Measurements from ENCODE around the gene CAD.

CAD gene

DNA sequence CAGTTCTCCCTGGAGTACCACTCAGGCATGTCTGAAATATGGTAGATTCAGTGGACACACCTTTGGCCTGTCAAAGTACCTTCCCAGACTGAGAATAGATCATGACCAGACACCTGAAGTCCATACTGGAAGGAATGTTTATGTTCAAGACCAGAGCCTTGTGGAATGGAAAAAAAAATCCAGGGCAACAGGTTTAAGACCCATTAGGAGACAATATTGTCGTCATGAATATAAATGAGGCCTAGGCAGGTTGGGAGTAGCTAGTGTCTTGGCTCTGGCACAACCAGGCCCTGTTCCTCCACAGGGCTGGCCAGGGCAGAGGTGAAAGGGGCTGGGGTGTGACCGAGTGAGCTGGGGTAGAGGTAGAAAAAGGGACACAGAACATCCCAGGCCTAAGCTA lies 18.5 kb upstream of the CAD start:
- DNase-seq (ENCODE audit: low spot score): no peak

DNA sequence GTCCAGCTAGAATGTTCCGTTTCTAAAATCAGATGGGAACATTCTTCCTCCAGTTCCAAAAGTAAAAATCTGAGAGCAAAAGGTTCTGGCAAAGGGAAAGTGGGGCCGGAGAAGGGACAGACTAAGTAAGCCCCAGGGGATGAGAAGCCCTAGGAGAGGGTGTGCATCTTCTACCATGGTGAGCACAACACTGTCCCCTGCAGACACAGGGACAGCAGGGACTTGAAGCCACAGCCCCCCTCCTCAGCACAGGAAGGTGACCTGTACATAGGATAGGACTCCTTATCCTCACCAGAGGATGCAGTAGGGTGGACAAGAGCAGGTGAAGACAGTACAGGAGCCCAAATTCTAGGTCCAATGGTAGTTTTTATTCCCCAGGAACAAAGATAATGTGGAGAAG lies 17.9 kb upstream of the CAD start:
- no peak for DNase-seq (ENCODE audit: low spot score)

- no peak for DNase-seq (ENCODE audit: low spot score)
Observed at GRCh38 chr2:27201675-27202074, 15.5 kb upstream of the CAD start.

DNA sequence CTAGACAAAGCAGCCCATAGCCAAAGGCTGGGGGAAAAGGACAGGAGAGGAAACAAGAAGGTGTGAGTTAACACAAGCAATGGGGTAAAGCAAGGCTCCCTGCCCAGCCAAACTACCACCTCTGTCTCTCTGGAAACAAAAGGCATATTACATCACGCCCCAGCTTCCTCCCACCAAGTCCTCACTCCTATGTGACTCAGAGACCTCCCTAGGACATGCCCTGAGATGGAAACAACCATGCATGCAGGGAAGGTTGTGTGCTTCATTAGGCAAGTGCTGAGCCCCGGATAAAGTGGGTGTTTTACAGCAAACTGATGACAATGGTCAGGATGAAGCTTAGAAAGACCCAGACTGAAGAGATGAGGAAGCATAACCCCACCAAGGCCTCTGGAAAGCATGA lies 14.3 kb upstream of the CAD start:
- DNase-seq (ENCODE audit: low spot score): no peak

- no peak for DNase-seq (ENCODE audit: low spot score)
Observed at GRCh38 chr2:27203741-27204140, 13.4 kb upstream of the CAD start.

DNA sequence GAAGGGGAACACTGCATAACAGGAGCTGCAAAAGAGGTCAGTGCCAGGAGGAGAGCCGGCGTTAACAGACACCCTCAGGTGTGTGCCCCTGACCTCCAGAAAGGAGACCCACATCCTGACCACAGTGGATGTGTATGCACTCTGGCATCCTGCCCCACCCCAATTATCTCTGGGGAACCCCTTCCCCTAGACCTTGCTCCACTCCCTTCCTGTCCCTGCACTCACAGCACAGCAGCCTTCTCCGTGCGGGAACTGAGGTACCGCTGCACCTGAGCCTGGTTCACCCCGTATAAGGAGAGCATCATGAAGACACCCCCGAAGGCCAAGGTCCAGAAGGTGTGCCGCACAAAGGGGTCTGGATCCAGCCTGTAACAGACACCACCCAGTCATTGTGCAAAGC lies 12.6 kb upstream of the CAD start:
- no peak for DNase-seq (ENCODE audit: low spot score)

DNA sequence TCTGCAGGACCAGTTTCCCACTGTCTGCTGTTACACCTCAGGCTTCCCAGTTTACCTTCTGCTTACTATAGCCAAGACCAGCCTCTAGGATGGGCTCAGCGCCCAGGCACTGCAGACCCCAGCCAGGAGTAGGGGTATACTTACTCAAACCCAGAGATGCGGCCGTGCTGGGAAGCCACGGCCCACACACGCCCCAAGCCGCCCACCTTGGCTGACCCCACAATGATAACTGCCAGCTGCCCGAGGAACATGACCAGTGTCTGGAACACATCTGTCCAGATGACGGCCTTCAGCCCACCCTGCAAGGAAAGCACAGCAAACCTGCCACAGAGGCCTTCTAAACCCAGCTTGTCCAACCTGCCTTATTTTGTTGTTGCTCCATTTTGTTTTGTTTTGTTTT lies 12.0 kb upstream of the CAD start:
- no peak for DNase-seq (ENCODE audit: low spot score)

DNA sequence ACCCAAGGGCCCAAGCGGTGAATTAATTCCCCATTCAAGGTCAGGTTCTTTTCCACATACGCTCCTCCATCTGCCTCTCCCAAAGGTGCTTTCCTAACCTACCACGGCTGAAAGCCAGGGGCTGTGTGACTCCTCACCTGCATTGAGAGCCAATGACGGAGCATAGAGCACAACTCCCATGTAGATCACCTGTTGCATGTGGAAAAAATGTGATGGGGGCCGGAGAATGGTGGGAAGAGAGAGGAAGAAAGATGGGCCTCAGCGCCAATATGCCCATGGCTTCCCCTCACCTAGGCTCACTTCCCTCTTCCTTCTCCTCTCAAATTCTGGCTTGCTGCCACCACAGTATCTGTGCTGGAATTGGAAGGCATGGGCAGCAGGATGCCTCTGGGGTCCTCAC lies 10.8 kb upstream of the CAD start:
- DNase-seq (ENCODE audit: low spot score): no peak

DNA sequence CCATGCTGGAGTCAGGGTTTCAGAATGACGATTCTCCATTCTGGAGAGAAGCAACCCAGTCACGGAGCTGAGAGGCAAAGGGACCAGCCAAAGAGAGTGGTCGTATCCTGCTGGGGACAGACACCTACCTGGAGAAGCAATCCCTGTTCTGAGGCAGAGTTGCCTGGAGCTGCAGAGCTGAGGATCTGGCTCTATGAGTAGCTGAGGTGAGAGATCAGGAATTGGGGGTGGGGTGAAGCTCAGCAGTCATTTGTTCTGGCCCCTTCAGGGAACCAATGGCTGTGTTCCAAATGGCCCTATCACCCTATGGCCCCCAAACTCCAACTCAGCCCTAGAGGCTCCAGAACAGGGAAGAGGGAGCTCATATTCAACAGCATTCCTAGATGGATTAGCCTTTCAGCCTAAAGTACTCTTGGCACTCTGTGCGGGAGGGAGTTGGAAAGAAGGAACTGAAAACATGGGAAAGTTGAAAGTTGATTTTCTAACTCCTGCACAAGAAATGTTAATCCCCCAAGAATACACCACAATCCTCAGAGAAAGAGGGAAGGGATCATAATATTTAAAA lies 8.6 kb upstream of the CAD start:
- DNase-seq (ENCODE audit: low spot score): no peak

DNA sequence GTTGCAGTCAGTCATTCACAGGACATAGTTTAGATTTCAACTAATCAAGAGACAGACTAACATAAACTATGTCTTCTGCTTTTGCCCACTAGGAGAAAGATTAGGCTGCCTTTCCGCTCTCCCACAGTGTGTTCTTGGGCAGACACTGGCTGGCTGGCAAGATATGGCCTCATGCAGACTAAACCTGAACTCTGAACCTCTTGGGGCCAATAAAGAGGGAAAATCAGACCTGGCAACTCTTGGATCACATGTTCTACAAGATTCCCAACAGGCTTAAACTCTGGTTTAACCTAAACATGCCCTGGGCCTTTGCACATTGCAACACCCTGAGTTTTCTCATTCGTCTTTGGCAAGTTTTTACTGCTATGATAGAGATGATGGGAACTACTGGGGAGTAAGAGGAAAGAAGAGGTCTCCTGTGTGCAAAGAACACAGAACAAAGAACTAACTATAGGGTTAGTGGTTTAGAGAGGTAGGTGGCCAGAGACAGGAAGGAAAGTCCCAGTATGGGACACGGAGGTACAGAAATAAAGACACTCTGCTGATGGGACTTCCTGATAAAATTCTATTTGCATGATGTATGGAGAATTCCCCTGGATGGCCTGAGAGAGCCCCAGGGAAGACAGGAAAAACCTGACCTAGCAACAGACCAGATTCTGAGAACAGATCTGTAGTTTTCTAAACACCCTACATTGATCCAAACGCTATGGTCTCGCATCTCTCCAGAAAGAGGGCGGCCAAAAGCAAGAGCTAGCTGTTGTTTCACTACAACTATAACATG lies 7.4 kb upstream of the CAD start:
- no peak for DNase-seq (ENCODE audit: low spot score)

DNA sequence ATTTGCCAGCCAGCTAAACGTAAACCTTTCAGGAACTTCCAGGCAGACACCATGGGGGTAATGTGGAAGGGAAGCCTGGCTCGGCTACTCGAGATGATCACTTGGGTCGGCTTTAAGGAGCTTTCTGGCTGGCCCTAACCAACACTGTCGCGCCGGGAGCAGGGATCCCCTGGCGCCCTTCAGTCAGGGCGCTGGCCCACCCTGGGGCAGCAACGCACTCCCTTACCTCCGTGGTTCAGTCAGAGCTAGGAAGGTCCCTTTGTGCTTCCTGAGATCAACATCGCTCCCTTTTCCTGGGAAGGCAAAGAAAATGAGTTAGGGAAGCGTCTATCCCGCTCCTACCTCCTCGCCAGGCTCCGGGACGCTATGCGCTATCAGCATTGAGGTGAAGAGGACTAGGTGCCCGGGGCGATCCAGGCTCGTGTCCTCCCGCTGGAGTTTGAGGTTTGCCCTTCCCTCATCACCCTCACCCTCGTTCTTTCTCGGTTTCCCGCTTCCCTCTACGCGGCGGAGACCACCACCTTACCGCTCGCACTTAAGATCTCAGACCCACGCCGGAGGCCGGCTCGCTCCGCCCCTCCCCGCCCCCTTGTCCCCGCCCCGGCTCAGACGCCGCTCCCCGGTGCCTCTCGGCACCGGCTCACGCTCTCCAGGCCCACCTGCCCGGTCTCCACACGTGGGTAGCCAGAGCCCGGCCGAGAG lies 5.8 kb upstream of the CAD start:
- no peak for DNase-seq (ENCODE audit: low spot score)

DNA sequence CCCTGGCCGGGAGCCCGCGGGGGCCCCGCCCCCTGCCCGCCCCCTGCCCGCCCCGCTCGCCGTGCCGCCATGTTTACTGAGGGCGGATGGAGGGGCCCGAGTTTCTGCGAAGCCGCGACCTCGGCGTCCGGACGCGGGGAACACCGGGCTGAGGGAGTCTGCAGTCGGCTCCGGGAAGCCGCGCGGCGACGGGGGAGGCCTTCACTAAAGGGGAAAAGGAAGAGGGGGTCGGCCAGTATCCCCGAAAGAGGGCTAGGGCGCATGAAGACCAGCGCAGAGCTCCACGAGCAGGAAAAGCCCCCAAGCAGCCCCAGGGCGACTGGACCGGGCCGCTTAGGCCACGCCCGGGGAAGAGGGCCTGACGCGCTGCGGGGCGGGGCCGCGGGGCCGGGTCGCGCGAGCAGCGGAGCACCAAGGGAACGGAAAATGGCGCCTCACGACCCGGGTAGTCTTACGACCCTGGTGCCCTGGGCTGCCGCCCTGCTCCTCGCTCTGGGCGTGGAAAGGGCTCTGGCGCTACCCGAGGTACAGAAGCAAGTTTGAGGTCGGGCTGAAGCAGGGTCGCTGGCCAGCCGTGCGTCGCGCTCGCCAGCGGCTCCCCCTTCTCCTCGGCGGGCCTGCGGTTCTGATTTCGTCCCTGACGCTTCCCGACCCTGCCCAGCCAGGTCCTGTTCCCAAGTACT lies 5.1 kb upstream of the CAD start, which contains the start of the genes ATRAID and SLC5A6:
ATRAID (plus strand) TSS at position 99 of the 683 bp plus-strand sequence; CDS start at position 427, 328 bp downstream.
SLC5A6 (minus strand) TSS at position 326 of the 683 bp plus-strand sequence. CDS start 4,618 bp downstream, outside the sequence.
- peak; percentile 85 for DNase-seq (ENCODE audit: low spot score)

DNA sequence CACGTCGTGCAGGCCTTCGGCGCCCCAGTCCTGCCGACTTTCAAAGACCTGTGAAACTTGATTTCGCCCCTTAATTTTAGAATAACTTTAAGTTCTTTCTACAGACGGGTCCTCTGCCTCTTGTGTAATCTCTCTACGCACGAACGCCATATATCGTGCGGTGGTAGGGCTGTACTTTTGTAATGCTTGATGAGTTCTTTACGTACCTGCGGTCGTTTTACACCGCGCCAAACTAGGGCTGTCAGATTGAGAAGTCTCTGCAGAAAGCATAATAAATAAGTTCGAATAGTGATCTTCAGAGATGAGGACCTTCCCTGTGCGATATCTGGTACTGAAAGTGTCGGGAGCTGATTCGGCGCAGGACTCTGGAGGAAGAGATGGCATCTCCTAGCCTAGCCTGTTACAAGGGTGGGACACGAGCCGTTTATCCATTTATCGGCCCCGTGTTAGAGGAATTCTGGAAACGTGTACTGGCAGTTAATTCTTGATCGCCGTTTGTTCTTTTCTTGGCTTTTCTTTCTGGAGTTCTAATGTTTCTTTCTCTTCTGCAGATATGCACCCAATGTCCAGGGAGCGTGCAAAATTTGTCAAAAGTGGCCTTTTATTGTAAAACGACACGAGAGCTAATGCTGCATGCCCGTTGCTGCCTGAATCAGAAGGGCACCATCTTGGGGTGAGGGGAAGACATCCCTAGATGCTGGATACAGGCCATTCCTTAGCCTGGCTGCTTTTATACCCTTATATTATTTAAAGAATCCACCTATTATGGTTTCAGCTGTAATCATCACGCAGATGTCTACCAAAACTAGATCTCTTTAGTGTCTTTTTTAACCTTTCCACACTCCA lies 4.3 kb upstream of the CAD start:
- peak; percentile 37 for DNase-seq (ENCODE audit: low spot score)

DNA sequence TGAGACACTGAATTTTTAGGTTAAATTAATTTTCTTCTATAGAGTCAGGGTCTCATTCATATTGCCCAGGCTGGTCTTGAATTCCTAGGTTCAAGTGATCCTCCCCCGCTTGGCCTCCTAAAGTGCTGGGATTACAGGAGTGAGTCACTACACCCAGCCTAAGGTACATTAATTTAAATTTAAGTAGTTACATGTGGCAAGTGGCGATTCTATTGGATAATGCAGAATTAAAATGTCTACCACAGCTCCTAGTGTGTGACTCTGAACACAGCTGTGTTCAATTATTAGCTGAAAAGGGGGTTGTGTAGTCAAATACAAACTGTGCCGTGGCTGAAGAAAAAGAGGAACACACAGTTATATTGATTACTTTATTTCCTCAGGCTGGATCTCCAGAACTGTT lies 2.2 kb upstream of the CAD start:
- no peak for DNase-seq (ENCODE audit: low spot score)

DNA sequence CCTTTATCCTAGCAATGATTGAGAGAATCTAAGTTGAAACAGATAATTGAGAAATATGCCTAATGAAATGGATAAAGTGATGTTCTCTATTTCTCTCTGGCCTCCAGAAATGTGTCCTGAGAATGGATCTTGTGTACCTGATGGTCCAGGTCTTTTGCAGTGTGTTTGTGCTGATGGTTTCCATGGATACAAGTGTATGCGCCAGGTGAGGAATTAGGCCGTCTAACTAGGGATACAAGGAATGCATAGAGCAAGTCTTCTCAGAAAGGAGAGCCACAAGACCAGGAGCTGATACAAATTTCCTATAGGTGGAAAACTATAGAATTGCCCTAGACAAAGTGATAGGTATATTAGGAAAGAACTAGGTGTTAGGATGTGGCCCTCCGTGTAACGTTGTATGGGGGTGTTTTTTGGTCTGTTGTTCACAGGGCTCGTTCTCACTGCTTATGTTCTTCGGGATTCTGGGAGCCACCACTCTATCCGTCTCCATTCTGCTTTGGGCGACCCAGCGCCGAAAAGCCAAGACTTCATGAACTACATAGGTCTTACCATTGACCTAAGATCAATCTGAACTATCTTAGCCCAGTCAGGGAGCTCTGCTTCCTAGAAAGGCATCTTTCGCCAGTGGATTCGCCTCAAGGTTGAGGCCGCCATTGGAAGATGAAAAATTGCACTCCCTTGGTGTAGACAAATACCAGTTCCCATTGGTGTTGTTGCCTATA lies 592 bp upstream of the CAD start:
- no peak for DNase-seq (ENCODE audit: low spot score)

- no peak for DNase-seq (ENCODE audit: low spot score)
Observed at GRCh38 chr2:27218614-27219013, 1.4 kb downstream of the CAD start.

DNA sequence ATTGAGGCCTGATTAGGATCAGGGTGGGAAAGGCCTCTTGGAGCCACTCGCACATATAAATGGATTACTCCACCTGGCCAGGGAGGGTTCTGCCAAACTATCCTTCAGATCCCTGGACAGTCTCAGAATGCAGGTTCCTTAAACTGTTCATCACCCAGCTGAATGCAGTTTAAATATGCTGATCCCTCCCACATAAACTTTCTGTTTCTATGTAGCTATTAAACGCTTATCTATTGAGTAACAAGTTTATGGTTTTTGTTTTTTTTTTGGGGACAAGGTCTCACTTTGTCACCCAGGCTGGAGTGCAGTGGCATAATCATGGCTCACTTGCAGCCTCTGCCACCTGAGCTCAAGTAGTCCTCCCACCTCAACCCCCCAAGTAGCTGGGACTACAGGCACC lies 1.9 kb downstream of the CAD start:
- DNase-seq (ENCODE audit: low spot score): no peak

GRCh38 chr2:27220091-27220490 lies 2.9 kb downstream of the CAD start:
- no peak for DNase-seq (ENCODE audit: low spot score)

DNA sequence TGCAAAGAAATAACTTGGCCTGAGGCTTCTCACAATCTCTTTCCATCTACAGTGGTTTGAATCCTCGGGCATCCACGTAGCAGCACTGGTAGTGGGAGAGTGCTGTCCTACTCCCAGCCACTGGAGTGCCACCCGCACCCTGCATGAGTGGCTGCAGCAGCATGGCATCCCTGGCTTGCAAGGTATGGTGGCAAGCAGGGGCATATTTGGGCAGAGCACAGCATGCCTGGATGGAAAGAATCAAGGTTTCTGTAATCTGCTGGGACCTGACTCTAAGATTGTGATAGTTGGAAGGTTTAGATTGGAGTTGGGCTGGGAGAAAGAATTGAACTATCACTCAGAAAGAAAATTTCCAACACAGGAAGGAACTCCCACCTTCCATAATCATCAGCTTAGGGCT lies 4.0 kb downstream of the CAD start:
- no peak for DNase-seq (ENCODE audit: low spot score)

- no peak for DNase-seq (ENCODE audit: low spot score)
Observed at GRCh38 chr2:27222407-27222806, 5.2 kb downstream of the CAD start.

DNA sequence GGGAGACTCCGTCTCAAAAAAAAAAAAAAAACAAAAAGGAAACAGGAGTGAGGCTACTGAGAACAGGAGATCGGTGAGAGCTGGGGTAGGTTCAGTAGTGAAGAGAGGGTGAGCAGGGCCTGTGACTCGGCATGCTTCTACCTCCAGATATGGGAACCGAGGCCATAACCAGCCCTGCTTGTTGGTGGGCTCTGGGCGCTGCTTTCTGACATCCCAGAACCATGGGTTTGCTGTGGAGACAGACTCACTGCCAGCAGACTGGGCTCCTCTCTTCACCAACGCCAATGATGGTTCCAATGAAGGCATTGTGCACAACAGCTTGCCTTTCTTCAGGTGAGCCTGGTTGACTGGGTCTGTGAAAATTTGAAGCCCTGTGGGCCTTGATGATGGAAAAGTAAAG lies 6.2 kb downstream of the CAD start:
- no peak for DNase-seq (ENCODE audit: low spot score)

Data from pons (tissue), 1 donor.